NCI-H526 treated with DMSO at 0.1 percent for 48 hours (cell line): Measurements from ENCODE around the gene CHN1.
A peak's percentile ranks its signal among the peaks of the same experiment; 100 is the strongest.

Experiments used
- DNase-seq: peaks from one replicate; lab custom pipeline; 2025; lab: John Stamatoyannopoulos, UW

Gene CHN1

GRCh38 chr2:174971868-174972781, 33.1 kb downstream of the CHN1 start:
- DNase-seq: no peak

GRCh38 chr2:174970092-174970491, 35.1 kb downstream of the CHN1 start:
- DNase-seq: no peak

GRCh38 chr2:174969091-174969734, 36.0 kb downstream of the CHN1 start:
- DNase-seq: no peak

- DNase-seq: no peak
Observed at GRCh38 chr2:174967691-174968260, 37.4 kb downstream of the CHN1 start.

GRCh38 chr2:174967086-174967485, 38.1 kb downstream of the CHN1 start:
- DNase-seq: no peak

GRCh38 chr2:174965992-174966744, 39.0 kb downstream of the CHN1 start:
- DNase-seq: no peak

GRCh38 chr2:174965551-174965950, 39.6 kb downstream of the CHN1 start:
- no peak for DNase-seq

- no peak for DNase-seq
Observed at GRCh38 chr2:174964404-174964803, 40.8 kb downstream of the CHN1 start.

- DNase-seq: no peak
Observed at GRCh38 chr2:174963437-174964400, 41.5 kb downstream of the CHN1 start.

- DNase-seq: no peak
Observed at GRCh38 chr2:174959787-174960186, 45.4 kb downstream of the CHN1 start.

- no peak for DNase-seq
Observed at GRCh38 chr2:174957050-174957449, 48.1 kb downstream of the CHN1 start.

- no peak for DNase-seq
Observed at GRCh38 chr2:174952607-174953006, 52.6 kb downstream of the CHN1 start.

GRCh38 chr2:174951745-174952144, 53.4 kb downstream of the CHN1 start:
- peak; percentile 6 for DNase-seq

- DNase-seq: no peak
Observed at GRCh38 chr2:174949988-174950687, 55.0 kb downstream of the CHN1 start.

- DNase-seq: no peak
Observed at GRCh38 chr2:174945601-174946260, 59.5 kb downstream of the CHN1 start.

GRCh38 chr2:174939046-174939445, 66.1 kb downstream of the CHN1 start:
- no peak for DNase-seq

GRCh38 chr2:174931724-174932123, 73.5 kb downstream of the CHN1 start:
- no peak for DNase-seq

- no peak for DNase-seq
Observed at GRCh38 chr2:174929786-174930185, 75.4 kb downstream of the CHN1 start.

- no peak for DNase-seq
Observed at GRCh38 chr2:174925046-174925784, 80.0 kb downstream of the CHN1 start.
